ENCODE data around the gene CDK14. TPM values are rescaled to one million over a fixed set of nuclear protein-coding genes. Genes with fewer than 3 reads are reported as not detected.

The CDK14 gene
- polyA plus RNA-seq, 1 donor from 2014 or later, result 25.1 TPM

DNA sequence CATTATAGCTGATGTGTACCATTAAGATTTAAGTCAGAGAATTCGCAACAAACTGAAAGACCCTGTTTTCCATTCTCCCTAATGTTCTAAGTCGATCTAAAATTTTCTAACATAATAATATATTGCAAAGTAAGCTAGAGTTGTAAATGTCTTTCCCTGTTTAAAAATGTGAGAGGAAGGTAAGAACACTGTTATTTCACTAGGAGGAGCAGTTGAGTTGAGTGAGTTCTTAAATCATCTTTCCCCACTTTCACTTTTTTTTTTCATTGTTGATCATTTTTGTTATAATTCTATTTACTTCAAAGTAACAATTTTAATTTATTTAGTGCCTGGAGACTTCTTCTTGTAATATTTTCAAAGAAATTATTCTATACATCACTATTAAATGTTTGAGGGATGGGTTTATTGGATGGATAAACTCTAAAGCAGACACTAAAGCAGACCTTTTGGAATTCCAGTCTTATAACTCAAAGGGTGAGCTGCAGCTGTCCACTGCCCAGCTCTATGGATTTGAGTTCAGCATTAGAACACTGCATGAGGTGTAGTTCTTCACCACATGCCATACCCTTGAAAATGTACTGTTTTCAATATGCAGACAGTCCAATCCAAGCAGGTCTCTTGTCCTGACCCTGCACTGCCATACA, 486.9 kb downstream of the CDK14 start:
- Histone ChIP-seq H3K9ac (ENCODE audit: low read length) (no peak overlapping the region), H3K27me3 (ENCODE audit: insufficient read depth, low read depth, low read length) (no peaks in the 10 kb centered on the region), H3K79me2 (replicated peaks; ENCODE audit: insufficient read depth, low read length) (no peaks in the 10 kb centered on the region), H3F3A (ENCODE audit: insufficient read depth, low read length, poor library complexity, severe bottlenecking) (no peaks in the 10 kb centered on the region), H3K4me2 (ENCODE audit: low read length) (no peak overlapping the region), H2AFZ (ENCODE audit: low read depth, low read length) (no peak overlapping the region), H3K36me3 (ENCODE audit: insufficient read depth, low read length) (no peaks in the 10 kb centered on the region), H3K9me2 (ENCODE audit: insufficient read depth, low read length) (no peaks in the 10 kb centered on the region), H3K27ac (ENCODE audit: low read length) (no peak overlapping the region), H3K4me3 (ENCODE audit: low read length) (no peak overlapping the region), H4K20me1 (ENCODE audit: insufficient read depth) (no peaks in the 10 kb centered on the region), H3K9me3 (ENCODE audit: low read length) (no peaks in the 10 kb centered on the region)
- TF ChIP-seq RAD21 (conservative IDR thresholded peaks at IDR 0.05) (peak; percentile 78), POLR2AphosphoS5 (IDR thresholded peaks at IDR 0.05) (no peak), SMC3 (conservative IDR thresholded peaks at IDR 0.05; ENCODE audit: poor library complexity) (peak; percentile 80), EZH2 (IDR thresholded peaks at IDR 0.05; ENCODE audit: borderline replicate concordance, insufficient read depth, low read length, poor library complexity, severe bottlenecking) (no peak), EP300 (conservative IDR thresholded peaks at IDR 0.05; ENCODE audit: poor library complexity, severe bottlenecking) (no peak), MXI1 (conservative IDR thresholded peaks at IDR 0.05; ENCODE audit: poor library complexity, severe bottlenecking) (no peak), TAF1 (IDR thresholded peaks at IDR 0.05; ENCODE audit: low read depth) (no peak)
- TF ChIP-seq, protein P1, sequence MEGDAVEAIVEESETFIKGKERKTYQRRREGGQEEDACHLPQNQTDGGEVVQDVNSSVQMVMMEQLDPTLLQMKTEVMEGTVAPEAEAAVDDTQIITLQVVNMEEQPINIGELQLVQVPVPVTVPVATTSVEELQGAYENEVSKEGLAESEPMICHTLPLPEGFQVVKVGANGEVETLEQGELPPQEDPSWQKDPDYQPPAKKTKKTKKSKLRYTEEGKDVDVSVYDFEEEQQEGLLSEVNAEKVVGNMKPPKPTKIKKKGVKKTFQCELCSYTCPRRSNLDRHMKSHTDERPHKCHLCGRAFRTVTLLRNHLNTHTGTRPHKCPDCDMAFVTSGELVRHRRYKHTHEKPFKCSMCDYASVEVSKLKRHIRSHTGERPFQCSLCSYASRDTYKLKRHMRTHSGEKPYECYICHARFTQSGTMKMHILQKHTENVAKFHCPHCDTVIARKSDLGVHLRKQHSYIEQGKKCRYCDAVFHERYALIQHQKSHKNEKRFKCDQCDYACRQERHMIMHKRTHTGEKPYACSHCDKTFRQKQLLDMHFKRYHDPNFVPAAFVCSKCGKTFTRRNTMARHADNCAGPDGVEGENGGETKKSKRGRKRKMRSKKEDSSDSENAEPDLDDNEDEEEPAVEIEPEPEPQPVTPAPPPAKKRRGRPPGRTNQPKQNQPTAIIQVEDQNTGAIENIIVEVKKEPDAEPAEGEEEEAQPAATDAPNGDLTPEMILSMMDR (IDR thresholded peaks at IDR 0.05; ENCODE audit: poor library complexity, severe bottlenecking), result peak; percentile 73
- TF ChIP-seq, protein P2, sequence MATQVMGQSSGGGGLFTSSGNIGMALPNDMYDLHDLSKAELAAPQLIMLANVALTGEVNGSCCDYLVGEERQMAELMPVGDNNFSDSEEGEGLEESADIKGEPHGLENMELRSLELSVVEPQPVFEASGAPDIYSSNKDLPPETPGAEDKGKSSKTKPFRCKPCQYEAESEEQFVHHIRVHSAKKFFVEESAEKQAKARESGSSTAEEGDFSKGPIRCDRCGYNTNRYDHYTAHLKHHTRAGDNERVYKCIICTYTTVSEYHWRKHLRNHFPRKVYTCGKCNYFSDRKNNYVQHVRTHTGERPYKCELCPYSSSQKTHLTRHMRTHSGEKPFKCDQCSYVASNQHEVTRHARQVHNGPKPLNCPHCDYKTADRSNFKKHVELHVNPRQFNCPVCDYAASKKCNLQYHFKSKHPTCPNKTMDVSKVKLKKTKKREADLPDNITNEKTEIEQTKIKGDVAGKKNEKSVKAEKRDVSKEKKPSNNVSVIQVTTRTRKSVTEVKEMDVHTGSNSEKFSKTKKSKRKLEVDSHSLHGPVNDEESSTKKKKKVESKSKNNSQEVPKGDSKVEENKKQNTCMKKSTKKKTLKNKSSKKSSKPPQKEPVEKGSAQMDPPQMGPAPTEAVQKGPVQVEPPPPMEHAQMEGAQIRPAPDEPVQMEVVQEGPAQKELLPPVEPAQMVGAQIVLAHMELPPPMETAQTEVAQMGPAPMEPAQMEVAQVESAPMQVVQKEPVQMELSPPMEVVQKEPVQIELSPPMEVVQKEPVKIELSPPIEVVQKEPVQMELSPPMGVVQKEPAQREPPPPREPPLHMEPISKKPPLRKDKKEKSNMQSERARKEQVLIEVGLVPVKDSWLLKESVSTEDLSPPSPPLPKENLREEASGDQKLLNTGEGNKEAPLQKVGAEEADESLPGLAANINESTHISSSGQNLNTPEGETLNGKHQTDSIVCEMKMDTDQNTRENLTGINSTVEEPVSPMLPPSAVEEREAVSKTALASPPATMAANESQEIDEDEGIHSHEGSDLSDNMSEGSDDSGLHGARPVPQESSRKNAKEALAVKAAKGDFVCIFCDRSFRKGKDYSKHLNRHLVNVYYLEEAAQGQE (IDR thresholded peaks at IDR 0.05; ENCODE audit: borderline replicate concordance), result no peak

DNA sequence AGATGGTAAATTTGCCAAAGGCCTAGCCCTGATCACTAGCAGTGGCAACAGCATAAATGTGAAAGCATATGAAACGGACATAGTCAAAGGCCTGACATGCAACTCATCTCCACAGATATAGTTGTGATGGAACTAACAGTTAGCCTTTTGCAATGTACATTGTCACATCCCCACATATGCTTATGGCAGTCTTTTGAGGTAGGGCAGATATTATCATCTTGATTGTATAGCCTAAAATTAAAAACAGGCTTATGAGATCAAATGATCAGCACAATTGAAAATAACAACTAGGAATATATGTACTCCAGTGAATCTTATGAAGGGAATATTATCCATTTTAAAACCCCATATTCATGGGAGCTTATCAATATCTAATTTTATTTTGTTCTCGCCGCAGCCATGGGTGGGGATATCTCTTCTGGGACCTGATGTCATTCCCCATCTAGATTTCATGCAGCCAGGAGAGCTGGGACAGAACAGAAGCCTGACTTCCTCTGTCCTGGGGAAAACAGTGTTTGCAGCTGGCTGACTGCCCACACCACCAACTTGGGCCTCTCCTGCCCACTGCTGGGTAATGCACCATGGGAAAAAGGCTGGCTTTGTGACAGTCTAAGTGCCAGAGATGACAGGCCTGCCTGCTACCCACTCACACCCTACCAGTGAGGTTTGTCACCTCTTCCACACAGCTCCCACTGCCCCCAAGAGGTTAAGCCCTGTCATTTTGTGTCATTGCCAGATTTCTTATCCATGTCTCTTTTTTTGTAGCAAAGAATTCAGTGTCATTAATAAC, 487.9 kb downstream of the CDK14 start:
- no peaks in the 10 kb centered on the region for H3K36me3 ChIP-seq (ENCODE audit: insufficient read depth, low read length)
- H3K9me2 ChIP-seq (ENCODE audit: insufficient read depth, low read length), result no peaks in the 10 kb centered on the region
- no peaks in the 10 kb centered on the region for H3K9me3 ChIP-seq (ENCODE audit: low read length)
- H2AFZ ChIP-seq (ENCODE audit: low read depth, low read length), result no peak overlapping the region
- H3K9ac ChIP-seq (ENCODE audit: low read length), result no peak overlapping the region
- no peaks in the 10 kb centered on the region for H4K20me1 ChIP-seq (ENCODE audit: insufficient read depth)
- no peak overlapping the region for H3K4me3 ChIP-seq (ENCODE audit: low read length)
- TF ChIP-seq TAF1 (IDR thresholded peaks at IDR 0.05; ENCODE audit: low read depth) (no peak), POLR2AphosphoS5 (IDR thresholded peaks at IDR 0.05) (no peak), RAD21 (conservative IDR thresholded peaks at IDR 0.05) (no peak), SMC3 (conservative IDR thresholded peaks at IDR 0.05; ENCODE audit: poor library complexity) (no peak), MXI1 (conservative IDR thresholded peaks at IDR 0.05; ENCODE audit: poor library complexity, severe bottlenecking) (no peak), EP300 (conservative IDR thresholded peaks at IDR 0.05; ENCODE audit: poor library complexity, severe bottlenecking) (no peak), EZH2 (IDR thresholded peaks at IDR 0.05; ENCODE audit: borderline replicate concordance, insufficient read depth, low read length, poor library complexity, severe bottlenecking) (no peak)
- TF ChIP-seq, protein P2 (IDR thresholded peaks at IDR 0.05; ENCODE audit: borderline replicate concordance), result no peak
- TF ChIP-seq, protein P1 (IDR thresholded peaks at IDR 0.05; ENCODE audit: poor library complexity, severe bottlenecking), result no peak
- no peaks in the 10 kb centered on the region for H3K27me3 ChIP-seq (ENCODE audit: insufficient read depth, low read depth, low read length)
- H3K4me2 ChIP-seq (ENCODE audit: low read length), result no peak overlapping the region
- H3K79me2 ChIP-seq (replicated peaks; ENCODE audit: insufficient read depth, low read length), result no peaks in the 10 kb centered on the region
- H3F3A ChIP-seq (ENCODE audit: insufficient read depth, low read length, poor library complexity, severe bottlenecking), result no peaks in the 10 kb centered on the region
- H3K27ac ChIP-seq (ENCODE audit: low read length), result no peak overlapping the region
